Measurements from ENCODE around the gene LRRC45.

- TF ChIP-seq CTCF (IDR thresholded peaks at IDR 0.05 in 2 of 3, conservative IDR thresholded peaks at IDR 0.05 in 1 of 3; ENCODE audit: borderline replicate concordance in 1 of 3, insufficient read depth in 1 of 3, low read depth in 2 of 3, low read length in 2 of 3) (no peak), SP1 (IDR thresholded peaks at IDR 0.05; ENCODE audit: low read depth) (no peak), POLR2AphosphoS5 (IDR thresholded peaks at IDR 0.05; ENCODE audit: low read depth, low read length) (no peak), EZH2 (IDR thresholded peaks at IDR 0.05) (no peak)
Measured at GRCh38 chr17:82062984-82063368, 39.9 kb downstream of the LRRC45 start.
